ENCODE measurements around the gene WDPCP. TPM values are rescaled to one million over a fixed set of nuclear protein-coding genes. Genes with fewer than 3 reads are reported as not detected.
"Not testable (repeated sequence)": the region's sequence is repeated elsewhere in the genome, so short reads cannot be mapped to it uniquely, and the experiment has no call there.

WDPCP gene
- total RNA-seq, 2 experiments from 2014 or later = 4.9 to 6.3 TPM

DNA sequence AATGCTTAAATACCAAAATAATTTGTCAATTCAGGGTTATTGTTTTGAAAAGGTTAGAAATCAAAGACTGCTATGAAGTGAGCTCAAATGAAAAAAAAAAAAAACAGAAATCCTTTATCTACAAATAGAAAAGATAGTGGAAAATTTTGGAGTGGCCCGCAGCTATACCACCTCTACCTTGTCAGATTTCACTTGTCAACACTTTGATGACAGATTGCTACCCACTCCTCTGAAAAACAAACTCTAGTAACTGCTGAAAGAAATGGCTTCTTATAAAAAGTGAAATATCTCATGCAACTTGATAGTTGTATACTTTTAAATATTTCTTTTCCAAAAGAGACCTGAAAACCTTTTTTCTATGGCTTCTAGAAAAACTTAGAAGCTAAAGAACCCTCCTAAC is 84.5 kb downstream of the WDPCP start:
- no peak for DNase-seq
- Mint-ChIP-seq H3K9me3 (no peaks in the 10 kb centered on the region), H3K4me3 (no peak overlapping the region), H3K4me1 (peaks cover 6% of the 10 kb centered on the region), H3K27me3 (no peaks in the 10 kb centered on the region), H3K27ac (no peak overlapping the region), H3K36me3 (ENCODE audit: low read depth) (no peaks in the 10 kb centered on the region)
- ChIA-PET POLR2A (interaction anchor here (0.6 to 0.7 kb wide), 2 partner anchors 9 to 361 kb away, joined by 3 read pairs; no protein-coding TSS in a partner anchor), CTCF (no interaction called here)

DNA sequence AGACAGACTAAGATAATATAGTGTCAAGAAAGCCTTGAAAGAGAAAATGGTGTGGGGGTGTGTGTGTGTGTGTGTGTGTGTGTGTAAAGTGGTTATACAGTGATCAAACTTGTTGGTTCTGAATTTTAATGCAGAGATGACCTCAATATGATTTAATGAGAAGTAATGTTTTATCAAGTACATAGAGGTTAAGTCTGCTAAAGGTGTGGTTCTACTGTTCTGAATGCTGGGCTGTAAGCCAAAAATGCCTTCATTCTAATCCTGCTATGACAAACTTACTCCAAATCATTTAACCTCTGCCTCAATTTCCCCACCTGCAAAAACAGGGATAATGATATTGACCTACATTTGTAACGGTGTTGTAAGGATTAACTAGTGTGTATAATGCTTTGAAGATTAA is 87.9 kb downstream of the WDPCP start:
- Mint-ChIP-seq H3K9me3 (no peaks in the 10 kb centered on the region), H3K4me1 (no peaks in the 10 kb centered on the region), H3K4me3 (no peak overlapping the region), H3K27ac (no peak overlapping the region), H3K27me3 (no peaks in the 10 kb centered on the region), H3K36me3 (ENCODE audit: low read depth) (no peaks in the 10 kb centered on the region)
- ChIA-PET POLR2A (no interaction called here), CTCF (interaction anchor here (0.9 kb wide), 1 partner anchor 14 kb away, joined by 4 read pairs; no protein-coding TSS in a partner anchor)
- DNase-seq = no peak

DNA sequence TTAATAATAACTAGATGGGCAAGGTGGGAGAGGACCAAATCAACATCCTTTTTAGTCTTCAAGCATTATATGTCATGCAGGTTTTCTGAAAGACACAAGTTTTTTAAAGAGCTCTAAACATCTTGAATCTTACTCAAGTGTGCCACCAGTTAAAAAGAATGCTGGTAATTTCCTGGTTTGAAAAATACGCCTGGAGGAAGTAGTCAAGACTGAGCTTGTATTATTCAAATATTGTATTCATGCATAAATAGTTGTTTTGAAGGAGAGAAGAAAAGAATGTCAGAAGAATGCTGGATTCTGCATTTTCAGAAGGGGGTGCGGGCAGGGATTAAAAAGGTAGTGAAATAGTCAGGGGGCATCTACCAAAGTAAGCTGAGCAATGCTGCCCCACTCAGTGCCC is 90.7 kb downstream of the WDPCP start:
- H3K27me3 Mint-ChIP-seq = no peaks in the 10 kb centered on the region
- no peak for DNase-seq
- H3K4me3 Mint-ChIP-seq = no peak overlapping the region
- no peaks in the 10 kb centered on the region for H3K36me3 Mint-ChIP-seq (ENCODE audit: low read depth)
- no peak overlapping the region for H3K27ac Mint-ChIP-seq
- no peaks in the 10 kb centered on the region for H3K9me3 Mint-ChIP-seq
- ChIA-PET CTCF (interaction anchor here (0.6 to 1.2 kb wide), 2 partner anchors 10 to 569 kb away, joined by 3 read pairs; no protein-coding TSS in a partner anchor), POLR2A (no interaction called here)
- H3K4me1 Mint-ChIP-seq = no peaks in the 10 kb centered on the region

DNA sequence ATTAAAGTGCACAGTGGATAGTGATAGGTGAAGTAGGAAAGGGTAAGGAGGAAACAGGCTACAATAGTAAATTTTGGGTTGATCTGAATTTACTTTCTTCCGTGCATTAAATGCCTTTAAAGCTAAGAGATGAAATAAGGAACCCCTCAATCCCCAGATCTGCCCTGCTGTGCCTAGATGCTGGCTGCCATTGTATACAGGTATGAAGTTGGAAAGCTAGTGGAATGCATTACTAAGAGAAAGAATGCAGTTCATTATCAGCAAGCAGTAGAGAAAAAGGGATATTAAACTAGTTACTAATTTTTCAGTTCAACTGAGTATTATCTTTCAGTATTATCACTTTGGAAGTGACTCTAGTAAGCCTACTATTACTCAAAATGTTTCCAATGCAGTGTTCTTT is 93.3 kb downstream of the WDPCP start:
- Mint-ChIP-seq H3K4me3 (no peak overlapping the region), H3K36me3 (ENCODE audit: low read depth) (no peaks in the 10 kb centered on the region), H3K27ac (no peak overlapping the region), H3K27me3 (no peaks in the 10 kb centered on the region), H3K4me1 (no peaks in the 10 kb centered on the region), H3K9me3 (no peaks in the 10 kb centered on the region)
- ChIA-PET CTCF (interaction anchor here (0.7 kb wide), 1 partner anchor 28 kb away, joined by 3 read pairs; no protein-coding TSS in a partner anchor), POLR2A (interaction anchor here (0.6 kb wide), 1 partner anchor 9 kb away, joined by 3 read pairs; no protein-coding TSS in a partner anchor)
- DNase-seq = no peak

DNA sequence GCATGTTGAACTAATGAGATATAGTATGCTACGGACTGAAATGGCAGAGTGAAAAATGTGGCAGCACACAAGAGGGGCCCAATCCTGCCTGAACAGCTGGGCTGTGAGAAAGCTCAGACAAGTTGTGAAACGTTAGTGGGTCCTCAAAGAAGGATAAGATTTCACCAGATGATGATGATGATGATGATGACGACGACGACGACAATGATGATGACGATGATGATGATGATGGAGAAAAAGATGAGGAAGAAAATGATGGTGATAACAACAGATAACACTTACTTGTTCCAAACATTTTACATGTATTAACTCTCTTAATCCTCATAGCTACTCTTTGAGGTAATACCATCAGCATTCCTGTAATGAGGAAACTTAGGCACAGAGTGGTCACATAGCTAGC is 94.2 kb downstream of the WDPCP start:
- Mint-ChIP-seq H3K9me3 (no peaks in the 10 kb centered on the region), H3K4me3 (no peak overlapping the region), H3K27ac (no peak overlapping the region), H3K4me1 (no peaks in the 10 kb centered on the region), H3K27me3 (no peaks in the 10 kb centered on the region), H3K36me3 (ENCODE audit: low read depth) (no peaks in the 10 kb centered on the region)
- CTCF ChIA-PET = no interaction called here
- DNase-seq = no peak
- POLR2A ChIA-PET = no interaction called here

DNA sequence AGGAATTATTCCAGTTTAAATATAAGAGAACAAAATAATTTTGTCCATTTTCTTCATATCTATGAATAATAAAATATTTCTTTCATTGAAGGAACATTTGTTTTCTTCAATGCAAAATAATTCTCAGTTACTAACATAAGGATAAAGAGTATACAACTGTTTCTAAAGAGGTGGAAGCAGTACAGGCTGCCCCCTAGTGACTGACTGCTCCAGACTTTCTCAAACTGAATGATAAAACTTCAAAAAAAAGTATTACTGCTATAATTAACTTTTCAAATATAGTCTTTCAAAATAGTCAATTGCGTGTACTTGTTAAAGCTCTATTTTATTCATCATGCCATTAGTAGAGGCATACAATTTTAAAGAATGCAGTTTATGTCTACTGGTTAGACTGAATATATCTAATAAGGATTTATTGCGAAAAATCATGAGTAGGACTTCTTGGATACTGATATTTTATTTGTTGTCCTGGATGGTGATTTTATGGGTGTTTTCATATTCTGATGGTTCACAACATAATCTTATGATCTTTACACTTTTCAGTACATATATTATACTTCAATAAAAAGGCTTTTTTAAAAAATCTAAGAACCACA is 100.1 kb downstream of the WDPCP start:
- no peak overlapping the region for H3K27ac Mint-ChIP-seq
- no peaks in the 10 kb centered on the region for H3K9me3 Mint-ChIP-seq
- no peaks in the 10 kb centered on the region for H3K27me3 Mint-ChIP-seq
- ChIA-PET POLR2A (no interaction called here), CTCF (interaction anchor here (1.3 kb wide), 1 partner anchor 10 kb away, joined by 3 read pairs; no protein-coding TSS in a partner anchor)
- H3K4me1 Mint-ChIP-seq = no peaks in the 10 kb centered on the region
- no peak for DNase-seq
- H3K36me3 Mint-ChIP-seq (ENCODE audit: low read depth) = no peaks in the 10 kb centered on the region
- no peak overlapping the region for H3K4me3 Mint-ChIP-seq

DNA sequence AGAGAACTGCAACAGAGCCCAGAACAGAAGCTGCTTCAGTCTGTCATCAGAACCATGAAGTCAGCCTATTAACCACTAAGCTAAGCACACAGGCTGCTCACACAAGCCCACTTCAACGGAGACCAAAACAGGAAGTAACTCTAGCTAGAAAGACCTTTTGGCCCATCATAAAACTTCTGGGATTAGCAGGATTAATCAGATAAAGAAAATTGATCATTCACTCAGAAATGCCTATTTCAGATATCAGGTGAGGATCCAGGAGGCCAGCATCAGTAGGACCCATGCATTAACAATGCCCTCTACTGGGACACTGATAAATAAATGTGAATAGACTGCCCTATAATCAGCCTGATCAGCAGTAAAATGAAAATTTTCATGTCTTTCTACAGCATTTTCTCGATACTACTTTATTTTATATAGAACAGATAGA is 101.4 kb downstream of the WDPCP start:
- Mint-ChIP-seq H3K9me3 (no peaks in the 10 kb centered on the region), H3K27me3 (no peaks in the 10 kb centered on the region), H3K4me3 (no peak overlapping the region), H3K4me1 (no peaks in the 10 kb centered on the region), H3K27ac (no peak overlapping the region), H3K36me3 (ENCODE audit: low read depth) (no peaks in the 10 kb centered on the region)
- ChIA-PET POLR2A (no interaction called here), CTCF (interaction anchor here (0.6 to 1.3 kb wide), 3 partner anchors 11 to 62 kb away, joined by 3 to 4 read pairs (median 3); no protein-coding TSS in a partner anchor)
- no peak for DNase-seq

DNA sequence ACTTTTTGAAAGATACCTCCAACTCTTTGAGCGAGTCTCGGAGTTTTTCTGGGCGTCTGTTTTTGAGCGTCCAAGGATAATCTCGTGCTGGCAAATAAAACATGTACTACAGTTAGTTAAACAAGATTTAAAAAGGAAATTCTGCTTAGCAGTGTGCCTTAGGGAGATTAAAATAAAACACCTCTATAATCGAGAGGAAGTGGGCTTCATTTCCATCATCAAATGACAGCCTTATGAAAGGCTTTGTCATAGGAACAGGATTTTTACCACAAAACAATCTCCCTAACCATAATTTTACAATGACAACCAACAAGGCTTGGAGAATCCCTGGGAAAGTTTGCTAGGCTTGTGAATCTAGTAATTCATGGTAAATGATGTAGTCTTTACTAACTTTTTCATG is 103.4 kb downstream of the WDPCP start:
- no peaks in the 10 kb centered on the region for H3K4me1 Mint-ChIP-seq
- no peak overlapping the region for H3K4me3 Mint-ChIP-seq
- CTCF ChIA-PET = no interaction called here
- H3K27ac Mint-ChIP-seq = no peak overlapping the region
- POLR2A ChIA-PET = no interaction called here
- H3K27me3 Mint-ChIP-seq = no peaks in the 10 kb centered on the region
- H3K36me3 Mint-ChIP-seq (ENCODE audit: low read depth) = no peaks in the 10 kb centered on the region
- H3K9me3 Mint-ChIP-seq = no peaks in the 10 kb centered on the region
- DNase-seq = no peak

DNA sequence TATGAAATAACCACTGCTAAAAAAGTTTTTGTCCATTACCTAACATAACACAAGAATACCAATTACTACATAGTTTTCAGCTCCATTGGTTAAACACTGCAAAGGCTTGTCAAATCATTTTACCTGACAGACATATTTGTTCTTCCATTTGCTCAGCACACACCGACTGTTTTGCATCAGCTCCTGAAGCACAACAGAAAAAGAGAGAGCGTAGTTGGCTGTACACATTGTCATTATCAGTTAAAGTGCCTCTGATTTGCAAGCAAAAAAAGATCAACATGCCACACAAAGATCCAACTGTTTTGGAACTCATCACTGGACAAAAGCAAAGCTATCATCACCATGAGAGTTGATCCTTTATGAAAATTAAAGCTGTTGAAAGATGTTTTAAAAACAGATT is 103.8 kb downstream of the WDPCP start:
- Mint-ChIP-seq H3K36me3 (ENCODE audit: low read depth) (no peaks in the 10 kb centered on the region), H3K4me1 (no peaks in the 10 kb centered on the region), H3K4me3 (no peak overlapping the region), H3K27me3 (no peaks in the 10 kb centered on the region), H3K9me3 (no peaks in the 10 kb centered on the region), H3K27ac (no peak overlapping the region)
- POLR2A ChIA-PET = no interaction called here
- no peak for DNase-seq
- CTCF ChIA-PET = no interaction called here

DNA sequence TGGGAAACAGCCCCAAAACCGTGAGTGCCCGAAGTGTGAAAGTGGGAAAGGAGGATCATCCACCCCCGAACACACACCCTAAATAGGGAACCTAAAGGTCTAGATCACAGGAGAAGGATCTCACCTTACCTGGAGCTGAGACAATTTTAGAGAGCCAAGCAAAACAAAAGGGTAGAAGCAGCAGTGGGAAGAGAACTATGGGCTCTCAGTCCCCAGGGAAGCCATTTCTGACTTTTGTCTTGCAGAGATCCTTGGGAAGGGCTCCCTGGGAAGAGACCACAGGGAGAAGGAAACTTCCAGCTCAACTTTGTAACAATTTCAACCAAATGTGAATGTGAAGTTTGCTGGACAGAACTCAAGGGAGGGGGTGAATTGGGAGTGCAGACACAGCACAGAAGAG is 110.6 kb downstream of the WDPCP start:
- DNase-seq = no peak
- Mint-ChIP-seq H3K36me3 (ENCODE audit: low read depth) (no peaks in the 10 kb centered on the region), H3K4me1 (no peaks in the 10 kb centered on the region), H3K27me3 (no peaks in the 10 kb centered on the region), H3K4me3 (no peak overlapping the region), H3K27ac (no peak overlapping the region), H3K9me3 (peaks cover 2% of the 10 kb centered on the region)
- POLR2A ChIA-PET = no interaction called here
- CTCF ChIA-PET = no interaction called here

DNA sequence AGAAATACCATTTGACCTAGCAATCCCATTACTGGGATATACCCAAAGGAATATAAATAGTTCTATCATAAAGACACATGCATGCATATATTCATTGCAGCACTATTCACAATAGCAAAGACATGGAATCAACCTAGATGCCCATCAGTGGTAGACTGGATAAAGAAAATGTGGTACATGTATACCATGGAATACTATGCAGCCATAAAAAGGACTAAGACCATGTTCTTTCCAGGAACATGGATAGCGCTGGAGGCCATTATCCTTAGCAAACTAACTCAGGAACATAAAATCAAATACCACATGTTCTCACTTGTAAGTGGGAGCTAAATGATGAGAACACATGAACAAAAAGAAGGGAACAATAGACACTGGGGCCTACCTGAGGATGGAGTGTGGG is 119.0 kb downstream of the WDPCP start:
- H3K9me3 Mint-ChIP-seq; DNase-seq; H3K4me1 Mint-ChIP-seq; CTCF ChIA-PET; H3K27me3 Mint-ChIP-seq; H3K36me3 Mint-ChIP-seq (ENCODE audit: low read depth); H3K27ac Mint-ChIP-seq; POLR2A ChIA-PET; H3K4me3 Mint-ChIP-seq: not testable (repeated sequence)

DNA sequence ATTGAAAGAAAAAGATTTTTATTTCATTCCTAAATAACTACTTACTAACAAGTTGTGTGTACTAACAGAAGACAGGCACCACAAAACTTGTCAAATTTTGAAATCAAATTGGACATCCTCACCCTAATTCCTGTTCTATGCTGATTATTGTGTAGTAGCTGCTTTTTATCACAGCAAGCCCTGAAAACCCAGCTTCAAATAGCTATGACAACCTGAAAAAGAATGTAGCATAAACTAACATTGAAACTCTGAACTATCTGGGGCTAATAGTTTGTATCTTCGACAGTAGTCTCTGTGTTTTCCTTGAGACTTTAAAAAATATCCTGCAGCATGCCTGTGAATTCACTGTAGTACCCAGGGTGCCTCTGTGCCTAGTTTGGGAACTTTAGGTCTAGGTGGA is 122.6 kb downstream of the WDPCP start:
- ChIA-PET POLR2A (no interaction called here), CTCF (no interaction called here)
- Mint-ChIP-seq H3K4me3 (no peak overlapping the region), H3K27me3 (no peaks in the 10 kb centered on the region), H3K36me3 (ENCODE audit: low read depth) (peaks cover 4% of the 10 kb centered on the region), H3K4me1 (no peaks in the 10 kb centered on the region), H3K27ac (no peak overlapping the region), H3K9me3 (peaks cover 4% of the 10 kb centered on the region)
- no peak for DNase-seq

DNA sequence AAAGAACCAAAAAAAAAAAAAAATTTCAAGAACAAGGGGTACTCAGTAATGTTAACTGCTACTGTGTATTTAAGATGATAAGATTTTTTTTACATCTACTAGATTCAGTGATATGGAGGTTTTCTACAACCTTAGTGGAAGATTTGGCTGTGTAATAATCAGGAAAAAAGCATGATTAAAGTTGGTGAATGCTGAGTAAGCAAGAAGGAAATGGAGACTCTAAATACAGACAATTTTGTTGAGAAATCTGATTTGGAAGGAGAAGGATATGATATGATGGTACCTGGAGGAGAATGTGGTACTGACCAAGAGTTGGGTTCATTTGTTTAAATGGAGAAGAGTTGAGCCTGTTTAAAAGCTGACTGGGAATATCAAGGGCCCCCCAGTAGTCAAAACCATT is 125.1 kb downstream of the WDPCP start:
- POLR2A ChIA-PET = no interaction called here
- Mint-ChIP-seq H3K4me1 (no peaks in the 10 kb centered on the region), H3K9me3 (peaks cover 6% of the 10 kb centered on the region), H3K27ac (no peak overlapping the region), H3K36me3 (ENCODE audit: low read depth) (peaks cover 4% of the 10 kb centered on the region), H3K4me3 (no peak overlapping the region), H3K27me3 (no peaks in the 10 kb centered on the region)
- CTCF ChIA-PET = no interaction called here
- no peak for DNase-seq

DNA sequence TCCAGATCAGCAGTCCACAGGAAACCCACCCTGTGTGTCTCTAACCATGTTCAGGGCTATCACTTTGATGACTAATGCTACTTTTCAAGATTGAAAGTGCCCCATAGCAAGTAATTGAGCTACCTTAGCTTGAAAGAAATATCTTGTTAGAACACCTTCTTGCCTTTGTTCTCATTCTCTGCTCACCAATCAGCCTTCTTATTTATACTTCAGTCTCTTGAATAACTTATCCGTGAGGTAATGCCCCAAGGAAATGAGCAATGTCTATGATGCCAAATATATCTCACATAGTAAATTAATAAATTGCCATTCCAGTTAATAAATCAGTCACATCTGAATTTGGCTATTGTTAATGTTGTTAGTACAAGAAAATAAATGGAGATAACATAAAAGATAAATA is 141.6 kb downstream of the WDPCP start:
- Mint-ChIP-seq H3K9me3 (no peaks in the 10 kb centered on the region), H3K4me1 (peaks cover 12% of the 10 kb centered on the region), H3K27ac (no peak overlapping the region), H3K36me3 (ENCODE audit: low read depth) (no peaks in the 10 kb centered on the region), H3K27me3 (no peaks in the 10 kb centered on the region), H3K4me3 (no peak overlapping the region)
- ChIA-PET CTCF (interaction anchor here (0.6 to 1.5 kb wide), 2 partner anchors 21 kb away, joined by 4 to 5 read pairs; no protein-coding TSS in a partner anchor), POLR2A (no interaction called here)
- DNase-seq = no peak

Measured in activated CD4-positive, alpha-beta memory T cell treated with anti-CD3 and anti-CD28 coated beads, Interleukin-2, amount 10 ng/mL, durations not matched to agents 7 days and 5 days (primary cell).